Sigmoid colon (tissue), 4 donors: ENCODE data around the gene HLTF.
"Not testable (repeated sequence)": the region's sequence is repeated elsewhere in the genome, so short reads cannot be mapped to it uniquely, and the experiment has no call there.

Source experiments
- EP300 ChIP-seq, 4 donors: sonication (generic); formaldehyde crosslinking; IDR thresholded peaks; one replicate each; pipeline ENCODE4 v1.6.1; 2017; ENCODE audit warnings: antibody characterized with exemption in 4 of 4
- POLR2A ChIP-seq, 2 donors: fragments of 450-650 bp; IDR thresholded peaks; one replicate each; pipeline ENCODE4 v1.6.1; 2016; ENCODE audit warnings: antibody characterized with exemption in 2 of 2, mild to moderate bottlenecking in 2 of 2, moderate library complexity in 2 of 2
- POLR2AphosphoS5 ChIP-seq, 4 donors: sonication (generic); formaldehyde crosslinking; IDR thresholded peaks; one replicate each; pipeline ENCODE4 v1.6.1; 2017; ENCODE audit warnings: antibody characterized with exemption in 4 of 4
- TF ChIP-seq, protein P1 (sequence below), 4 experiments: fragments of 450-650 bp in 3 of 4; fragments of 200-600 bp in 1 of 4; IDR thresholded peaks; one replicate each; pipeline ENCODE4 v1.5.1; 2016 to 2019; ENCODE audit warnings: antibody characterized with exemption in 4 of 4, mild to moderate bottlenecking in 3 of 4, moderate library complexity in 2 of 4

DNA sequence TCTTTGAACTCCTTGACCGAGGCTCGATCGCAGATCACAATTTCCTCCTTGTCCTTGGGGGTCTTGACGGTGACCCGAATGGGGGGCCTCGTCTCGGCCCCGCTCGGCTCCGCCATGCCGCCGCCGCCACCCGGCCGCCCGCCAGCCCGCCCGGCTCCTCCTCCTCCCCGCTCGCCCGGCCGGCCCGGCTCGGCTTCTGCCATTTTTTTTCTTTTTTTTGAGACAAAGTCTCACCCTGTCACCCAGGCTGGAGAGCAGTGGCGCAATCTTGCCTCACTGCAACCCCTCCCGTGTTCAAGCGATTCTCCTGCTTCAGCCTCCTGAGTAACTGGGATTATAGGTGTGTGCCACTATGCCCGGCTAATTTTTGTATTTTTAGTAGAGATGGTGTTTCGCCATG is 98.8 kb downstream of the HLTF start:
- TF ChIP-seq, protein P1, sequence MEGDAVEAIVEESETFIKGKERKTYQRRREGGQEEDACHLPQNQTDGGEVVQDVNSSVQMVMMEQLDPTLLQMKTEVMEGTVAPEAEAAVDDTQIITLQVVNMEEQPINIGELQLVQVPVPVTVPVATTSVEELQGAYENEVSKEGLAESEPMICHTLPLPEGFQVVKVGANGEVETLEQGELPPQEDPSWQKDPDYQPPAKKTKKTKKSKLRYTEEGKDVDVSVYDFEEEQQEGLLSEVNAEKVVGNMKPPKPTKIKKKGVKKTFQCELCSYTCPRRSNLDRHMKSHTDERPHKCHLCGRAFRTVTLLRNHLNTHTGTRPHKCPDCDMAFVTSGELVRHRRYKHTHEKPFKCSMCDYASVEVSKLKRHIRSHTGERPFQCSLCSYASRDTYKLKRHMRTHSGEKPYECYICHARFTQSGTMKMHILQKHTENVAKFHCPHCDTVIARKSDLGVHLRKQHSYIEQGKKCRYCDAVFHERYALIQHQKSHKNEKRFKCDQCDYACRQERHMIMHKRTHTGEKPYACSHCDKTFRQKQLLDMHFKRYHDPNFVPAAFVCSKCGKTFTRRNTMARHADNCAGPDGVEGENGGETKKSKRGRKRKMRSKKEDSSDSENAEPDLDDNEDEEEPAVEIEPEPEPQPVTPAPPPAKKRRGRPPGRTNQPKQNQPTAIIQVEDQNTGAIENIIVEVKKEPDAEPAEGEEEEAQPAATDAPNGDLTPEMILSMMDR (IDR thresholded peaks at IDR 0.05) = not testable (repeated sequence)
- TF ChIP-seq POLR2A, EP300, POLR2AphosphoS5 (IDR thresholded peaks at IDR 0.05): not testable (repeated sequence)
